PFSK-1 (cell line): ENCODE results near the gene KLHDC8A.

Source experiments
- POLR2AphosphoS5 ChIP-seq: IDR thresholded peaks from 2 replicates; pipeline ENCODE4 v1.6.1; 2012; ENCODE audit warnings: low read depth, mild to moderate bottlenecking, control low read depth, low read length, moderate library complexity
- TAF1 ChIP-seq: IDR thresholded peaks from 2 replicates; pipeline ENCODE4 v1.6.1; 2012; ENCODE audit warnings: low read length, control low read depth, borderline replicate concordance; ENCODE audit not compliant: insufficient read depth
- TF ChIP-seq, protein P1 (sequence below), 2 experiments: IDR thresholded peaks; 2 replicates each; pipeline versions ENCODE4 v1.6.1 to v1.8.0; 2011 to 2012; ENCODE audit warnings: low read depth in 2 of 2, low read length in 2 of 2, control low read depth in 1 of 2, inconsistent platforms in 1 of 2, mild to moderate bottlenecking in 1 of 2, moderate library complexity in 1 of 2; ENCODE audit not compliant: insufficient read depth in 1 of 2

DNA sequence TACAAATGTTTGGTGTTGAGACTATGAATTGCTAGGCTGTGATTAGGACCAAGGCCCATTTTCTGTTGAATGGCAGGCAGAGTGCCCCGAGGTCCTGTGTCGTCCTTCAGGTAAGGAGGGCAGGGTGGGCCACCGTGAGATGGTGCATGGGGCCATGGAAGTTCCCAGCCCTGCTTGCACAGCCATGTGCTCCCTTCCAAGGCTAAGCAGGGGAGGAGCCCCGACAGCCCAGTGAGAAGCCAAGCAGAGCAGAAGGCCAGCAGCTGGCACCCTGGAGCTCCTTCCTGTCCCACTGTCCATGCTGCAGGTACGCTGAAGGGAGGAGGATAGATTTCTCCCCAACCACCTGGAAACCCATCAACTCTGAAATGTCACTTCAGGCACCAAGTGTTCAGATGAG is 27.0 kb downstream of the KLHDC8A start:
- no peak for TF ChIP-seq TAF1
- TF ChIP-seq POLR2AphosphoS5: no peak
- TF ChIP-seq, protein P1, sequence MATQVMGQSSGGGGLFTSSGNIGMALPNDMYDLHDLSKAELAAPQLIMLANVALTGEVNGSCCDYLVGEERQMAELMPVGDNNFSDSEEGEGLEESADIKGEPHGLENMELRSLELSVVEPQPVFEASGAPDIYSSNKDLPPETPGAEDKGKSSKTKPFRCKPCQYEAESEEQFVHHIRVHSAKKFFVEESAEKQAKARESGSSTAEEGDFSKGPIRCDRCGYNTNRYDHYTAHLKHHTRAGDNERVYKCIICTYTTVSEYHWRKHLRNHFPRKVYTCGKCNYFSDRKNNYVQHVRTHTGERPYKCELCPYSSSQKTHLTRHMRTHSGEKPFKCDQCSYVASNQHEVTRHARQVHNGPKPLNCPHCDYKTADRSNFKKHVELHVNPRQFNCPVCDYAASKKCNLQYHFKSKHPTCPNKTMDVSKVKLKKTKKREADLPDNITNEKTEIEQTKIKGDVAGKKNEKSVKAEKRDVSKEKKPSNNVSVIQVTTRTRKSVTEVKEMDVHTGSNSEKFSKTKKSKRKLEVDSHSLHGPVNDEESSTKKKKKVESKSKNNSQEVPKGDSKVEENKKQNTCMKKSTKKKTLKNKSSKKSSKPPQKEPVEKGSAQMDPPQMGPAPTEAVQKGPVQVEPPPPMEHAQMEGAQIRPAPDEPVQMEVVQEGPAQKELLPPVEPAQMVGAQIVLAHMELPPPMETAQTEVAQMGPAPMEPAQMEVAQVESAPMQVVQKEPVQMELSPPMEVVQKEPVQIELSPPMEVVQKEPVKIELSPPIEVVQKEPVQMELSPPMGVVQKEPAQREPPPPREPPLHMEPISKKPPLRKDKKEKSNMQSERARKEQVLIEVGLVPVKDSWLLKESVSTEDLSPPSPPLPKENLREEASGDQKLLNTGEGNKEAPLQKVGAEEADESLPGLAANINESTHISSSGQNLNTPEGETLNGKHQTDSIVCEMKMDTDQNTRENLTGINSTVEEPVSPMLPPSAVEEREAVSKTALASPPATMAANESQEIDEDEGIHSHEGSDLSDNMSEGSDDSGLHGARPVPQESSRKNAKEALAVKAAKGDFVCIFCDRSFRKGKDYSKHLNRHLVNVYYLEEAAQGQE (IDR thresholded peaks at IDR 0.05; ENCODE audit: insufficient read depth in 1 of 2, low read depth in 2 of 2, low read length in 2 of 2): no peak
